Measurements from ENCODE around the gene CTCFL. TPM values are rescaled to one million over a fixed set of nuclear protein-coding genes. Genes with fewer than 3 reads are reported as not detected.

The CTCFL gene
- total and polyA plus RNA-seq, 2 donors (not counting 3 experiments of a cell fraction or from before 2014, with no cell fraction given), result not detected

- Histone ChIP-seq H3K9me1 (replicated peaks; ENCODE audit: control insufficient read depth, extremely low read depth, insufficient read depth, low read length) (no peaks in the 10 kb centered on the region), H3K4me1 (ENCODE audit: control insufficient read depth, extremely low read depth, insufficient read depth, low read length) (no peaks in the 10 kb centered on the region), H4K20me1 (replicated peaks; ENCODE audit: control insufficient read depth, extremely low read depth, insufficient read depth, low read length) (no peaks in the 10 kb centered on the region), H3K27me3 (ENCODE audit: control insufficient read depth in 2 of 2, insufficient read depth in 2 of 2, low read length in 2 of 2) (peaks cover 2 to 8% of the 10 kb centered on the region in 2 experiments), H3K4me3 (replicated peaks in 1 of 3; ENCODE audit: insufficient read depth in 1 of 3, low read depth in 1 of 3, low read length in 3 of 3) (no peak overlapping the region), H3K9me3 (replicated peaks; ENCODE audit: control insufficient read depth, insufficient read depth, low read length) (no peaks in the 10 kb centered on the region), H3K4me2 (ENCODE audit: insufficient read depth, low read length) (no peak overlapping the region), H3K36me3 (ENCODE audit: control insufficient read depth in 2 of 2, extremely low read depth in 1 of 2, insufficient read depth in 2 of 2, low read length in 2 of 2) (no peaks in the 10 kb centered on the region), H3K79me2 (ENCODE audit: control insufficient read depth, insufficient read depth, low read length) (no peaks in the 10 kb centered on the region), H2AFZ (ENCODE audit: low read depth, low read length) (no peak overlapping the region), H3K9ac (replicated peaks; ENCODE audit: extremely low read depth, insufficient read depth, low read length) (no peak overlapping the region), H3K27ac (ENCODE audit: insufficient read depth, low read depth, low read length) (no peak overlapping the region)
- TF ChIP-seq FOS (IDR thresholded peaks at IDR 0.05; ENCODE audit: borderline replicate concordance, insufficient read depth, low read length), result no peak
- no peak for TF ChIP-seq POLR2AphosphoS5 (IDR thresholded peaks at IDR 0.05; ENCODE audit: insufficient read depth, low read depth, low read length)
- no peak for TF ChIP-seq JUN (IDR thresholded peaks at IDR 0.05; ENCODE audit: borderline replicate concordance, insufficient read depth, insufficient read length, low read depth)
- DNase-seq (ENCODE audit: low read depth, low spot score) (no peak), FAIRE-seq (no peak)
- dilution Hi-C loops (cut with MboI; ENCODE audit: extremely low pct_ligation_motif_present, low sequenced_read_pairs), result no loop called here
- CTCF ChIA-PET, result no interaction called here
- no TSS peak for BruUV-seq (replicated peaks)
- POLR2A ChIA-PET, result no interaction called here
- intact Hi-C loops (cut with micrococcal nuclease), result no loop called here
Measured at GRCh38 chr20:57546956-57547649, 22.2 kb upstream of the CTCFL start.

- DNase-seq (ENCODE audit: low read depth, low spot score), result no peak
- Histone ChIP-seq H3K9me1 (replicated peaks; ENCODE audit: control insufficient read depth, extremely low read depth, insufficient read depth, low read length) (no peaks in the 10 kb centered on the region), H3K36me3 (ENCODE audit: control insufficient read depth in 2 of 2, extremely low read depth in 1 of 2, insufficient read depth in 2 of 2, low read length in 2 of 2) (no peaks in the 10 kb centered on the region), H3K9me3 (replicated peaks; ENCODE audit: control insufficient read depth, insufficient read depth, low read length) (no peaks in the 10 kb centered on the region), H3K4me2 (ENCODE audit: insufficient read depth, low read length) (no peak overlapping the region), H3K27me3 (ENCODE audit: control insufficient read depth in 2 of 2, insufficient read depth in 2 of 2, low read length in 2 of 2) (peaks cover 2 to 8% of the 10 kb centered on the region in 2 experiments), H3K4me1 (ENCODE audit: control insufficient read depth, extremely low read depth, insufficient read depth, low read length) (no peaks in the 10 kb centered on the region), H2AFZ (ENCODE audit: low read depth, low read length) (no peak overlapping the region), H3K27ac (ENCODE audit: insufficient read depth, low read depth, low read length) (no peak overlapping the region), H3K79me2 (ENCODE audit: control insufficient read depth, insufficient read depth, low read length) (no peaks in the 10 kb centered on the region), H3K4me3 (replicated peaks in 1 of 3; ENCODE audit: insufficient read depth in 1 of 3, low read depth in 1 of 3, low read length in 3 of 3) (no peak overlapping the region), H4K20me1 (replicated peaks; ENCODE audit: control insufficient read depth, extremely low read depth, insufficient read depth, low read length) (no peaks in the 10 kb centered on the region), H3K9ac (replicated peaks; ENCODE audit: extremely low read depth, insufficient read depth, low read length) (no peak overlapping the region)
- intact Hi-C loops (cut with micrococcal nuclease), result no loop called here
- CTCF ChIA-PET, result interaction anchor here (0.8 kb wide), 1 partner anchor 24 kb away, joined by 3 read pairs; no protein-coding TSS in a partner anchor
- no TSS peak for BruUV-seq (replicated peaks)
- TF ChIP-seq POLR2AphosphoS5 (IDR thresholded peaks at IDR 0.05; ENCODE audit: insufficient read depth, low read depth, low read length) (no peak), JUN (IDR thresholded peaks at IDR 0.05; ENCODE audit: borderline replicate concordance, insufficient read depth, insufficient read length, low read depth) (no peak), POLR2A (IDR thresholded peaks at IDR 0.05; ENCODE audit: low read depth, low read length) (no peak), CTCF (IDR thresholded peaks at IDR 0.05; ENCODE audit: extremely low read depth in 1 of 2, insufficient read depth in 1 of 2, low read depth in 1 of 2, low read length in 2 of 2) (no peak), EZH2 (IDR thresholded peaks at IDR 0.05; ENCODE audit: borderline replicate concordance, low read depth, low read length, severe bottlenecking) (no peak), GATA2 (IDR thresholded peaks at IDR 0.05; ENCODE audit: insufficient read depth, insufficient read length, low read depth, low read length) (no peak), MAX (IDR thresholded peaks at IDR 0.05; ENCODE audit: insufficient read depth, insufficient read length) (no peak), FOS (IDR thresholded peaks at IDR 0.05; ENCODE audit: borderline replicate concordance, insufficient read depth, low read length) (no peak), MYC (IDR thresholded peaks at IDR 0.05; ENCODE audit: low read depth, low read length) (no peak)
- no peak for FAIRE-seq
- POLR2A ChIA-PET, result no interaction called here
- dilution Hi-C loops (cut with MboI; ENCODE audit: extremely low pct_ligation_motif_present, low sequenced_read_pairs), result no loop called here
Measured at GRCh38 chr20:57545927-57546662, 21.2 kb upstream of the CTCFL start.

Measured in endothelial cell of umbilical vein (primary cell).